ENCODE data around the gene NQO2.
"Not testable (repeated sequence)": the region's sequence is repeated elsewhere in the genome, so short reads cannot be mapped to it uniquely, and the experiment has no call there.

The NQO2 gene

GRCh38 chr6:3016473-3017280, 17.0 kb downstream of the NQO2 start:
- DNase-seq: no peak

- DNase-seq: no peak
These were observed 17.6 kb downstream of the NQO2 start for GRCh38 chr6:3017304-3017703.

- DNase-seq: no peak
These were observed 19.4 kb downstream of the NQO2 start for GRCh38 chr6:3019065-3019464.

GRCh38 chr6:3019749-3020320, 20.1 kb downstream of the NQO2 start:
- no peak for DNase-seq

- DNase-seq: not testable (repeated sequence)
These were observed 21.4 kb downstream of the NQO2 start for GRCh38 chr6:3020976-3021598.

- no peak for DNase-seq
These were observed 23.3 kb downstream of the NQO2 start for GRCh38 chr6:3022765-3023662.

- peak; percentile 80 for DNase-seq
These were observed 24.2 kb downstream of the NQO2 start for GRCh38 chr6:3023663-3024483.

GRCh38 chr6:3026791-3027626, 27.3 kb downstream of the NQO2 start:
- no peak for DNase-seq

GRCh38 chr6:3028156-3028555, 28.5 kb downstream of the NQO2 start:
- DNase-seq: not testable (repeated sequence)

- DNase-seq: no peak
These were observed 32.4 kb downstream of the NQO2 start for GRCh38 chr6:3031857-3032640.

GRCh38 chr6:3032986-3033385, 33.3 kb downstream of the NQO2 start:
- no peak for DNase-seq

GRCh38 chr6:3033652-3034051, 34.0 kb downstream of the NQO2 start:
- no peak for DNase-seq

GRCh38 chr6:3035397-3035796, 35.7 kb downstream of the NQO2 start:
- DNase-seq: no peak

- no peak for DNase-seq
These were observed 37.4 kb downstream of the NQO2 start for GRCh38 chr6:3036861-3037637.

- DNase-seq: no peak
These were observed 38.1 kb downstream of the NQO2 start for GRCh38 chr6:3037638-3038365.

- DNase-seq: no peak
These were observed 39.7 kb downstream of the NQO2 start for GRCh38 chr6:3039384-3039783.

- DNase-seq: no peak
These were observed 41.5 kb downstream of the NQO2 start for GRCh38 chr6:3041147-3041546.

GRCh38 chr6:3041606-3042005, 41.9 kb downstream of the NQO2 start:
- no peak for DNase-seq

GRCh38 chr6:3045369-3045768, 45.7 kb downstream of the NQO2 start:
- DNase-seq: no peak
